ENCODE results near the gene UXS1. TPM values are rescaled to one million over a fixed set of nuclear protein-coding genes. Genes with fewer than 3 reads are reported as not detected.
"Not testable (repeated sequence)": the region's sequence is repeated elsewhere in the genome, so short reads cannot be mapped to it uniquely, and the experiment has no call there.

The UXS1 gene
- total RNA-seq, 1 donor from 2014 or later: 141 TPM

GRCh38 chr2:106137731-106138521 is 56.2 kb downstream of the UXS1 start:
- DNase-seq (ENCODE audit: low read depth): no peak

- DNase-seq (ENCODE audit: low read depth): not testable (repeated sequence)
Measured at GRCh38 chr2:106131192-106131591, 62.9 kb downstream of the UXS1 start.

- no peak for DNase-seq (ENCODE audit: low read depth)
Measured at GRCh38 chr2:106130251-106130998, 63.7 kb downstream of the UXS1 start.

GRCh38 chr2:106129592-106129991 is 64.5 kb downstream of the UXS1 start:
- no peak for DNase-seq (ENCODE audit: low read depth)

- DNase-seq (ENCODE audit: low read depth): no peak
Measured at GRCh38 chr2:106129150-106129549, 65.0 kb downstream of the UXS1 start.

- DNase-seq (ENCODE audit: low read depth): no peak
Measured at GRCh38 chr2:106127776-106128268, 66.3 kb downstream of the UXS1 start.

- no peak for DNase-seq (ENCODE audit: low read depth)
Measured at GRCh38 chr2:106127282-106127771, 66.8 kb downstream of the UXS1 start.

- no peak for DNase-seq (ENCODE audit: low read depth)
Measured at GRCh38 chr2:106126705-106127281, 67.3 kb downstream of the UXS1 start.

- no peak for DNase-seq (ENCODE audit: low read depth)
Measured at GRCh38 chr2:106126295-106126694, 67.8 kb downstream of the UXS1 start.

GRCh38 chr2:106124905-106125549 is 69.1 kb downstream of the UXS1 start:
- peak; percentile 77 for DNase-seq (ENCODE audit: low read depth)

- no peak for DNase-seq (ENCODE audit: low read depth)
Measured at GRCh38 chr2:106124106-106124756, 69.9 kb downstream of the UXS1 start.

- DNase-seq (ENCODE audit: low read depth): no peak
Measured at GRCh38 chr2:106122157-106122556, 71.9 kb downstream of the UXS1 start.

- DNase-seq (ENCODE audit: low read depth): no peak
Measured at GRCh38 chr2:106120432-106120831, 73.7 kb downstream of the UXS1 start.

GRCh38 chr2:106119074-106119473 is 75.0 kb downstream of the UXS1 start:
- DNase-seq (ENCODE audit: low read depth): no peak

GRCh38 chr2:106117882-106118684 is 76.0 kb downstream of the UXS1 start:
- peak; percentile 44 for DNase-seq (ENCODE audit: low read depth)

GRCh38 chr2:106117347-106117746 is 76.8 kb downstream of the UXS1 start:
- no peak for DNase-seq (ENCODE audit: low read depth)

GRCh38 chr2:106116248-106116647 is 77.9 kb downstream of the UXS1 start:
- no peak for DNase-seq (ENCODE audit: low read depth)

- no peak for DNase-seq (ENCODE audit: low read depth)
Measured at GRCh38 chr2:106115665-106116064, 78.4 kb downstream of the UXS1 start.

- peak; percentile 96 for DNase-seq (ENCODE audit: low read depth)
Measured at GRCh38 chr2:106115250-106115649, 78.9 kb downstream of the UXS1 start.

GRCh38 chr2:106114166-106114565 is 79.9 kb downstream of the UXS1 start:
- no peak for DNase-seq (ENCODE audit: low read depth)
